ENCODE measurements around the gene TP53RK. TPM values are rescaled to one million over a fixed set of nuclear protein-coding genes. Genes with fewer than 3 reads are reported as not detected.

The TP53RK gene
- total and polyA plus RNA-seq, 2 of the 13 experiments (the other 11 are each of a cell fraction or from before 2014, with no cell fraction given): 12.9 to 25.5 TPM

- TF ChIP-seq IRX3 (CRISPR knock-in tag; IDR thresholded peaks at IDR 0.05; ENCODE audit: borderline replicate concordance, low read depth): no peak; the same call in 1 of the 2 replicates
- TF ChIP-seq JARID2 (CRISPR knock-in tag; IDR thresholded peaks at IDR 0.05; ENCODE audit: insufficient replicate concordance): no peak
- TF ChIP-seq SNAPC5 (CRISPR knock-in tag; IDR thresholded peaks at IDR 0.05; ENCODE audit: borderline replicate concordance): no peak
- TF ChIP-seq HOXA9 (CRISPR knock-in tag; IDR thresholded peaks at IDR 0.05; ENCODE audit: borderline replicate concordance): no peak
- no peak for TF ChIP-seq ZSCAN5A (CRISPR knock-in tag; IDR thresholded peaks at IDR 0.05; ENCODE audit: borderline replicate concordance)
- 0 out of 2 replicates have a peak, but pooled peaks have one; percentile 14 for TF ChIP-seq ZNF414 (CRISPR knock-in tag; IDR thresholded peaks at IDR 0.05)
- TF ChIP-seq ZNF33A (CRISPR knock-in tag; IDR thresholded peaks at IDR 0.05; ENCODE audit: borderline replicate concordance): no peak
- no peak for TF ChIP-seq ZNF597 (CRISPR knock-in tag; IDR thresholded peaks at IDR 0.05)
- TF ChIP-seq IKZF4 (CRISPR knock-in tag; IDR thresholded peaks at IDR 0.05; ENCODE audit: borderline replicate concordance, low read depth, not compliant biosample characterization): peak; percentile 47
- peak; percentile 76; the same call in 1 of the 2 replicates for TF ChIP-seq MTA1 (CRISPR knock-in tag; IDR thresholded peaks at IDR 0.05; ENCODE audit: borderline replicate concordance)
- TF ChIP-seq ZNF710 (CRISPR knock-in tag; IDR thresholded peaks at IDR 0.05; ENCODE audit: borderline replicate concordance): peak; percentile 94
- TF ChIP-seq ARHGAP35 (CRISPR knock-in tag; IDR thresholded peaks at IDR 0.05; ENCODE audit: borderline replicate concordance): no peak; the same call in 1 of the 2 replicates
- peak; percentile 72; the same call in 1 of the 2 replicates for TF ChIP-seq ZBED4 (CRISPR knock-in tag; IDR thresholded peaks at IDR 0.05; ENCODE audit: borderline replicate concordance)
- peak; percentile 98 for TF ChIP-seq MED13 (CRISPR knock-in tag; IDR thresholded peaks at IDR 0.05)
- TF ChIP-seq GATA4 (IDR thresholded peaks at IDR 0.05; ENCODE audit: borderline replicate concordance, low read depth): peak; percentile 92; the same call in 1 of the 2 replicates
- TF ChIP-seq ZNF382 (CRISPR knock-in tag; IDR thresholded peaks at IDR 0.05; ENCODE audit: borderline replicate concordance): no peak
Observed at GRCh38 chr20:46670585-46671584, 18.4 kb downstream of the TP53RK start (continued).

Measured in HepG2 (cell line).